GM03348 (cell line): ENCODE results near the gene NADSYN1.

Experiments
- DNase-seq: peaks from one replicate; pipeline ENCODE4 v3.0.0; 2012; ENCODE audit warnings: low spot score

The NADSYN1 gene

GRCh38 chr11:71491531-71491930, 38.5 kb downstream of the NADSYN1 start:
- DNase-seq = no peak

DNA sequence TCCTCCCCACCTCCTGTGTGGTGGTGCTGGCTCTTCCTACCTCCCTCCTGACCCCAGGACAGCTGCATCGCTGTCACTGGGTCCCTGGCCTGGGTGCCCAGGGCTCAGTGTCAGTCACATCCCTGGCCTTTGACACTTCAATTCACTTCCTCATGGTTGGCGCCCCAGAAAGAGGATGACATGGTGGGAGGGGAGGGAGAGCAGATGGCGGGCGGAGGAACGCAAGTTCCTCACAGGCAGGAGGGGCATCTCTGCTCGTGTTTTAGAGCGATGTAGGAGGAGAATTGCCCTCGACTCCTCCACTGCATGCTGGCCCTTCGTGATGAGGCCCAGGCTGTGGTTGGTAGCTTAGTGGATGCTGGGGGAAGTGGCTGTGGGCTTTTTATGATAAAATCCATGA, 38.9 kb downstream of the NADSYN1 start:
- DNase-seq = no peak

GRCh38 chr11:71495286-71496230, 42.6 kb downstream of the NADSYN1 start:
- no peak for DNase-seq

DNA sequence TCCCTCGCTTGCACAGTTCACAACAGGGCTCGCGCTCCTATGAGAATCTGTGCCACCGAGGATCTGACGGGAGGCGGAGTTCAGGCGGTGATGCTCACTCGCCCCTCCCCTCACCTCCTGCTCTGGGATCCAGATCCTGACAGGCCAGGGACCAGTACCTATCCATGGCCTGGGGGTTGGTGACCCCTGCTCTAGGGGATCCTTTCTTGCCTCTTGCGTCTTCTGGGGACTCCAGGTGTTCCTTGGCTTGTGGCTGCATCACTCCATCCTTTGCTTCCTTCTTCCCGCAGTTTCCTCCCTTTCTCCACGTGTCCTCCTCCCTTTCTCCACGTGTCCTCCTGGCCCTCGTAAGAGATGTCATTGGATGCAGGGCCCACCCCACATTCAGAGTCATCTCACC, 43.4 kb downstream of the NADSYN1 start:
- DNase-seq = no peak

DNA sequence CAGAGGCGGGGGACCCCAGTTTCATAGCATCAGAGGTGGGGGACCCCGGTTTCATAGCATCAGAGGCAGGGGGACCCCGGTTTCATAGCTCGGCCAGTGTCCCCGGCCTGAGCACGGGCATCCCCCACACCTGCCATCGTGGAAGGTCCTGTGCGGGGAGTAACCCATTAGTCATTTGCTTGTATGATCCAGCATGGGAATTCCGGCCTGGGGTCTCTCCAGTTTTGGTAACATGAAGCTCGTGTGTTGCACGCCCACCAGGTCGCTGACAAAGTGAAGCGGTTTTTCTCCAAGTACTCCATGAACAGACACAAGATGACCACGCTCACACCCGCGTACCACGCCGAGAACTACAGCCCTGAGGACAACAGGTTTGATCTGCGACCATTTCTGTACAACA, 45.1 kb downstream of the NADSYN1 start:
- DNase-seq = no peak

- DNase-seq = peak; percentile 76
Observed at GRCh38 chr11:71499125-71499524, 46.1 kb downstream of the NADSYN1 start.

DNA sequence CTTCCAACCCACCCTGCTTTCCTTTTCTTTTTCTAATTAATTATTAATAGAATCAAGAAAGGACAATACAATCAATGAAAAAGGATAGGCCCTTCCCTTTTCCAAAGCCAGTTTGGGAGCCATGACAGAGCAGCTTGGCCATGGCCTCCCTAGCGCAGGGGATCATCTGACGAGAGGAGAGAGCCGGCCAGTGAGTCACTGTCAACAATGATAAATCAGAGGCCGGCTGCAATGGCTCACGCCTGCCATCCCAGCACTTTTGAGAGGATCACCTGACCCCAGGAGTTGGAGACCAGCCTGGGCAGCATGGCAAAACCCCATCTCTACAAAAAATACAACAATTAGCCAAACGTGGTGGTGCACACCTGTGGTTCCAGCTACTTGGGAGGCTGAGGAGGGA, 46.5 kb downstream of the NADSYN1 start:
- no peak for DNase-seq

- no peak for DNase-seq
Observed at GRCh38 chr11:71500601-71501021, 47.6 kb downstream of the NADSYN1 start.

DNA sequence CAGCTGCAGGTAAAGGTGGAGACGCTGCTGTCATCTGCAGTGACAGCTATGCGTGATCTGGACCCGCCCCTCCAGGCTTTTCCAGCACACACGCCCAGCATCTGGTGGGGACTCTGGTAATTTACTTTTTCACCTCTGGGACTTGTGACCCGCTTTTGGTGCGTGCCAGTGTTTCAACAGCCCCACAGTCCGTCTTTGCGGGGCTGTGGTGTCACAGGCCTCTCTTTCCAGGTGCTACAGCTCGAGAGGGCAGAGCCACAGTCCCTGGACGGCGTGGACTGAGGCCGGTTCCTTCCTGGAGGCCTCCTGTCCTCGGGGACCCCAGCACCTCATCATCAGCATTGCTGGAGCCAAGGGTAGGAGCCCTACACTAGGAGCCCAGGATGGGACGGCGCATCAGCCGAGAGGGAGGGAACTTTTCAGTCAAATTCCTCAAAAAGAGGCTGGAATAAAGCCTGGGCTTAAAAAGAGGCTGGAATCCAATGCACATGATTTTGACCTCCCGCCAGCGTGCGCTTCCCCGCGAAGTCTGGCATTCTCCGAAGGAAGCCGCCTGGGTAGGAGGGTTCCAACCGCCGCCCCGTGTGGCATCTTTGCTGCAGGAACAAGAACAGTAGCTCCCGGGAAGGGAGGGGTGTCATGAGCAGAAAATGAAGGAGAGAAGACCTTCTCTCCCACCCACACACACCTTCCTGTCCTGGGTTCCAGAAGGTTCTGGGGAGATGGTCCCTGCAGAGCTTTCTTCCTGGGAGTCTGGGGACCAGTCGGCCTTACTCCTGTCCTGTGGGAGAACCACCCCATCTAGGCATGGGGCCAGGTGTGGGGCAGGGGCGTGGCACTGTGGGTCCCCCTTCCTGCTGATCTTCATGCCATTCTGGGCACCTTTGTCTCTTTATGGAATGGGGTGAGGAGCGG, 48.3 kb downstream of the NADSYN1 start:
- DNase-seq = no peak

GRCh38 chr11:71502026-71502425, 49.0 kb downstream of the NADSYN1 start:
- no peak for DNase-seq

DNA sequence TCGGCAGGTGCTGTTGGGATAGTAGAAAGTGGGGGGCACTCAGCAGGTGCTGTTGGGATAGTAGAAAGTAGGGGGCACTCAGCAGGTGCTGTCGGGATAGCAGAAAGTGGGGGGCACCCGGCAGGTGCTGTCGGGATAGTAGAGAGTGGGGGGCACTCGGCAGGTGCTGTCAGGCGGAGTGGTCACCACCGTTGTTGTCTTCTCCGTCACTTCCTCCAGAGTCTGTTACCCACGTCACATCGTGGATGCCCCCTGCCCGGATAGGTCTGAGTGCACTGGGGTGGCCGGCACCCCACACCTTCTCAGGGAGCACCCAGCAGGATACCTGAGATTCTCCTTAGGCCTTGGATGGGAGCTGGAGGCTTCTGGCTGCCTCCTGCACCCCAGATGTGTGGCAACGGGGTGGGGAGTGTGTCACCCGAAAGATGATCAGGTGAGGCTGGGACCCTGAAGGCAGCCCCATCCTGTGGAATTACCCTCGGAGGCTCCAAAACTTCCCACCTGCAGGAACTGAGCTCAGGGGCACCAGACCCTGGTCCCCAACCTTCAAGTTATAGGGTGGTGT, 50.0 kb downstream of the NADSYN1 start:
- DNase-seq = no peak

DNA sequence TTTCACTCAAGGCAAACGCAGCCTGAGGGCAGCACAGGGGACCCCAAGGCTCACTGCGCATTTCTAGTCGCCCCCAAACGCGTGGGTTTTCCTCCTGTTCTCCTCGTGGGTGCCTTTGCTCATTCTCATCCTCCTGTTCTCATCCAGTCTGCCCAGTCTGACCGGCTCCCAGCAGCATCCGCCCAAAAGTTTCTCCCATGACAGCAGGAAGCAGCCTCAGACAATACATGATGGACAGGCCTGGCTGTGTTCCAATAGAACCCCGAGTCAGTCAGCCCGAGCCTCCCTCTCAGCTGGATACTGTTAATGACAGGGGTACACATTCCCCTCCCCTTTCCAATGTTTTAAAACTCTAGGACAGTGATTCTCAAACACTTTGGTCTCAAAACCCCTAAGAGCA, 51.5 kb downstream of the NADSYN1 start:
- no peak for DNase-seq

DNA sequence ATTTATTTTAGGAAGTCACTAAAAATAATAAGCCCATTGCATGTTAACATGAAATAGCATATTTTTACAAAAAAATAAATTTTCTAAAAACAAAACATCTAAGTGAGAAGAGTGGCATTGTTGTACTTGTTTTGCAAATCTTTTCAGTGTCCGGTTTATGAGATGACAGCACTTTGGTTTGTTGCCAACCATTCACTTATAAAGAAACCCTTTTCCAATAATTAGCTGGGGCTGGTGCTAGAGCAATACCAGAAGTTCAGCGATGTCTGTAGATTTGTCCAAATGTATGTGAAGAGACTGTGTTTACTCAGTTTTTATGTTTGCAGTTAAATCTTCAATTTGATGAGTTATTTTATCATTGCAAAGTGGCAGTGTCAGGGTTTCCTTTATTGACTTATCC, 52.0 kb downstream of the NADSYN1 start:
- DNase-seq = no peak

DNA sequence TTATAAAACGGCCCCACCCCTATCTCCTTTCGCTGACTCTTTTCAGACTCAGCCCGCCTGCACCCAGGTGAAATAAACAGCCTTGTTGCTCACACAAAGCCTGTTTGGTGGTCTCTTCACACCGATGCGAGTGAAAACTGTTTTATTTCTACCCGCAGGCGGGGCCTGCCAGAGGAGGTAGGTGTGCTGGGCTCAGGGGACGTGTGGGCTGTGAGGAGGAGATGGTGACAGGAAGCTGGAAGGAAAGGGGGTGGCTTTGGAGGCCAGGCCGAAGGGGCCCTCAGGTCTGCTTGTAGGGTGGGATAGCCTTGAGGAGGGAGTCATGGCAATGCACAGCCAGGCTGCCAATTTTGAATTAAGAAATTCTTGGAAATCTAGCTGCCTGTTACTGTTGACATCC, 52.8 kb downstream of the NADSYN1 start:
- no peak for DNase-seq

DNA sequence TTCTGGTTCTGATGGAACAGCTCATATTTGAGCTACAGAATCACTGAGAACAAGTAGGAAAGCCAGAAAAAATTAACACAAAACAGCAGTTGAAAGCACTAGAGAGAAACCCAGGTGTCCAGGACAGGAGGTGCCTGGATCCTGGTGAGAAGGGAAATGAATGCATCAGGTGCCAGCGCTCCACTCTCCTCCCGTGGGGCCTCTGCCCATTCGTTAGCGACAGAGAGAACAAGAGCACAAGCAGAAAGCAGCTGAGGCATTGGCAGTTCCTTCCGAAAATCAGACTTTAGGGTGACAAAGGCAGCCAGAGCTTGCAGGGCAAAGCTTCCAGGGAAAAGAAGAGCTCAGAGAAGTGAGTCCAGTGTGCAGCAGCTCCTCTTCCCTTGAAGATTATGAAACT, 54.1 kb downstream of the NADSYN1 start:
- DNase-seq = no peak

GRCh38 chr11:71518506-71519471, 65.8 kb downstream of the NADSYN1 start:
- DNase-seq = no peak

DNA sequence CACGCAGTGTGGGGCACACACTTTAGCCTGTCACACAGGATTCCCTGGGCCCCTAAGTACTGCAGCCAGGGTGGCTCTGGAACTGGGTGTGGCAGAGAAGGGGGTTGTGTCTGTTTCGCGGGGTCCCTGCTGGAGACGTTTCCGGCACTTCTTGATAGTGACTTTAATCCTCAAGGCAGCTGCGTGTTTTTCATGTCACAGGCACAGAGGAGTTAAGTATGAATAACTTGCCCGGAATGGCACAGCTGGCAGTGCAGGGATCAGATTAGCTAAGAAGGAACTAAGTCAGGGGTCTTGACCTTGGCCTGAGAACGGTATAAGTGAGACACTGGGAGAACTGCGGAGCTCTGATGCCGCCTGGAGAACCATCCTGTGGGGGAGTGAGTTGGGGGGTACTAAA, 66.5 kb downstream of the NADSYN1 start:
- no peak for DNase-seq

DNA sequence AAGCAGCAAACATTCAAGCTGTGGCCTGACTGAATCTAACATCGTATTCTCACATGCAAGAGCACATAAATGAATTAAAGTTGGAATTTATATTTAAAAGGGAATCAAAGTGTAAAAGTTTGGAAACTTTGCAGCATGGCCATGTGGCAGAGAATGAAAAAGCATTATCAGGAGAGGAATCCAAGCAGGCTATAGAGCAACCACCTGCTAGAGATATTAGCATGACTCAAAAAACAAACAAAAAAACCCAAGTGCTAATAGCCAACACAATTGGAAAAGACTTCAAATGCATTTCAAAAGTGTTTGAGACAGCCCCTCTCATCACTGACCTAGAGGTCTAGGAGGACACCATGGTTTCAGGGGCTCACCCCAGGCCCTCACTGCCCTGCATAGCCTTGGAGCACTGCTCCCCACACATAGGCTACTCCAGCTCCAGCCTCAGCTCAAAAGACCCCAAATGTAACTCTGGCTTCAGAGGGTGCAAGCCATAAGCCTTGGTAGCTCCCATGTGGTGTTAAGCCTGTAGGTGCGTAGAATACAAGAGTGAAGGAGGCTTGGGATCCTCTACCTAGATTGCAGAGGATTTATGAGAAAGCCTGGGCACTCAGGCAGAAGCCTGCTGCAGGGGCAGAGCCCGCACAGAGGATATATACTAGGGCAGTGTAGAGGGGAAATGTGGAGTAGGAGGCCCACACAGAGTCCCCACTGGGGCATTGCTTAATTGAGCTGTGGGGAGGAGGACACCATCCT, 72.4 kb downstream of the NADSYN1 start:
- no peak for DNase-seq

DNA sequence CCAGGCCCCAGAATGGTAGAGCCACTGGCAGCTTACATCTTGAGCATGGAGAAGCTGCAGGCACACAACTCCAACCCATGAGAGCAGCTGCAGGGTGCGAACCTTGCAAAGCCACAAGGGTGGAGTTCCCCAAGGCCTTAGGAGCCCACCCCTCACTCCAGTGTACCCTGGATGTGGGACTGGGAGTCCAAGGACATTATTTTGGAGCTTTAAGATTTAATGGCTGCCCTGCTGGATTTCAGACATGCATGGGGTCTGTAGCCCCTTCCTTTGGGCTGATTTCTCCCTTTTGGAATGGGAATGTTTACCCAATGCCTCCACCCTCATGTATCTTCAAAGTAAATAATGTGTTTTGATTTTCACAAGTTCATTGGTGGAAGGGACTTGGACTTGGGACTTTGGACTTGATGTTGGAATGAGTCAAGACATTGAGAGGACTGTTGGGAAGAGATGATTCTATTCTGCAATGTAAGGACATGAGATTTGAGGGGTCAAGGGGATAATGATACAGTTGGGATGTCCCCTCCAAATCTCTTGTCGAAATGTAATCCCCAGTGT, 73.0 kb downstream of the NADSYN1 start:
- DNase-seq = no peak
